Right lobe of liver (tissue), 4 donors: ENCODE measurements around the gene SLFN13.

Source experiments
- CTCF ChIP-seq, 4 donors: fragments of 200-600 bp in 3 of 4; fragments of 450-650 bp in 1 of 4; IDR thresholded peaks; one replicate each; pipeline versions ENCODE4 v1.5.1 to v1.8.0; 2016 to 2022; ENCODE audit warnings: antibody characterized with exemption in 4 of 4, mild to moderate bottlenecking in 2 of 4
- POLR2A ChIP-seq: fragments of 450-650 bp; IDR thresholded peaks from one replicate; pipeline ENCODE4 v1.6.1; 2017; ENCODE audit warnings: antibody characterized with exemption, mild to moderate bottlenecking
- donor health status: DM: no; HTN: no; CAD: no.
- donor health status: DM: no; HTN: no; CAD: no.
- donor health status: DM: no; HTN: yes; CAD: no.

GRCh38 chr17:35468475-35468874, 19.9 kb upstream of the SLFN13 start:
- no peak for TF ChIP-seq POLR2A
- TF ChIP-seq CTCF (IDR thresholded peaks at IDR 0.05) = no peak
